Natural killer cell treated with Interleukin-12 subunit alpha and Interleukin-12 subunit beta and Interleukin-15 and Interleukin-18, amount 100 ng/mL, for 72 hours (primary cell): ENCODE measurements around the gene GFOD1. TPM values are rescaled to one million over a fixed set of nuclear protein-coding genes. Genes with fewer than 3 reads are reported as not detected.
"Not testable (repeated sequence)": the region's sequence is repeated elsewhere in the genome, so short reads cannot be mapped to it uniquely, and the experiment has no call there.

Experiments
- ATAC-seq, 2 donors: fragments of 150-1000 bp; cut with Tn5 transposase in 1 of 2; sonication (Bioruptor Pico), chemical (Tn5 transposase) in 1 of 2; 2 replicates each; pipeline ENCODE4 v1.10.0; 2021
- DNase-seq: peaks from one replicate; pipeline ENCODE4 v3.0.0; 2022; ENCODE audit warnings: low spot score
- H3K27ac Mint-ChIP-seq, 2 donors: 1 replicate in 1 of 2; 2 replicates in 1 of 2; pipeline ENCODE4 v1.8.0; 2022; ENCODE audit warnings: mixed read lengths in 2 of 2, mild to moderate bottlenecking in 1 of 2, moderate library complexity in 1 of 2
- H3K27me3 Mint-ChIP-seq, 2 donors: 1 replicate in 1 of 2; 2 replicates in 1 of 2; pipeline ENCODE4 v1.8.0; 2022; ENCODE audit warnings: mixed read lengths in 2 of 2
- H3K36me3 Mint-ChIP-seq: one replicate; pipeline ENCODE4 v1.8.0; 2022; ENCODE audit warnings: mixed read lengths
- H3K4me1 Mint-ChIP-seq, 2 donors: 1 replicate in 1 of 2; 2 replicates in 1 of 2; pipeline ENCODE4 v1.8.0; 2022; ENCODE audit warnings: low read depth in 2 of 2, mixed read lengths in 2 of 2, mild to moderate bottlenecking in 1 of 2
- H3K4me3 Mint-ChIP-seq: one replicate; pipeline ENCODE4 v1.8.0; 2022; ENCODE audit warnings: mixed read lengths
- H3K9me3 Mint-ChIP-seq: 2 replicates; pipeline ENCODE4 v1.8.0; 2022; ENCODE audit warnings: mixed read lengths
- total RNA-seq, 2 donors: library from RNA; stranded (reverse); gene quantifications; one replicate each; pipeline ENCODE4 v1.2.3, GENCODE V29; 2022

The GFOD1 gene
- total RNA-seq, 2 donors from 2014 or later: 9.7 to 12.1 TPM

GRCh38 chr6:13522656-13523055 lies 35.3 kb upstream of the GFOD1 start:
- H3K27ac Mint-ChIP-seq: no peak overlapping the region
- H3K36me3 Mint-ChIP-seq: no peaks in the 10 kb centered on the region
- no peaks in the 10 kb centered on the region for H3K27me3 Mint-ChIP-seq
- DNase-seq (no peak), ATAC-seq (no peak)
- no peaks in the 10 kb centered on the region for H3K9me3 Mint-ChIP-seq
- H3K4me1 Mint-ChIP-seq: peaks cover 12 to 14% of the 10 kb centered on the region in 2 donors
- H3K4me3 Mint-ChIP-seq: no peak overlapping the region

DNA sequence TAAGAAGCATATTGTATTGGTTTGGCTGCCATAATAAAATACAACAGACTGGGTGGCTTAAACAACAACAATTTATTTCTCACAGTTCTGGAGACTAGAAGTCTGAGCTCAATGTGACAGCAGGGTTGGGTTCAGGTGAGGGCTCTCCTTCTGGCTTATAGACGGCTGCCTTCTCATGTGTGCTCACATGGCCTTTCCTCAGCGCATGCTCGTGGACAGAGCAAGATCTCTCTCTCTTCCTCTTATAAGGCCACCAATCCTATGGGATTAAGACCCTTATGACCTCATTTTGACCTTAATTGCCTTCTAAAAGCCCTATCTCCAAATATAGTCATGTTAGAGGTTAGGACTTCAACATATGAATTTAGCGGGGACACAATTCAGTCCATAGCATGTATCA lies 32.4 kb upstream of the GFOD1 start:
- DNase-seq: no peak
- H3K36me3 Mint-ChIP-seq: no peaks in the 10 kb centered on the region
- no peak overlapping the region for H3K4me3 Mint-ChIP-seq
- no peaks in the 10 kb centered on the region for H3K9me3 Mint-ChIP-seq
- no peak overlapping the region for H3K27ac Mint-ChIP-seq
- H3K4me1 Mint-ChIP-seq: no peaks in the 10 kb centered on the region
- ATAC-seq: no peak
- no peaks in the 10 kb centered on the region for H3K27me3 Mint-ChIP-seq

DNA sequence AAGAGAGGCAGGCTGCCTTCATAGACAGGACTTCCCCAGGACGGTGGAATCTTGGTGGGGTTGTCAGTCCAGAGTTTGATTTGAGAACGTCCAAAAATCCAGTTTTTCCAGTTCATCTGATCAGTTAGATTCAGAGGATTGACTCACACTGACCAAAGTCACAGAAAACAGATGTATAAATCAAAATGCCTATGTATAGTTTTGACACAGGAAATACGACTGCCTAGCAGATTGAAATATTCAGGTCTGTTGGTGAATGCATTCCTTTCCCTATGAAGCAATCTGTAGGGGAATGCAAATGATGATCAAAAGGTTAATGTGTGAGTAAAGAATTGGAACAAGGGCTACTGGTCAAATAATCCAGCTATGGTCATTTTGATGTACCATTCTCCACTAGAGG lies 29.7 kb upstream of the GFOD1 start:
- Mint-ChIP-seq H3K27me3 (no peaks in the 10 kb centered on the region), H3K36me3 (no peaks in the 10 kb centered on the region), H3K4me1 (no peaks in the 10 kb centered on the region), H3K4me3 (no peak overlapping the region), H3K27ac (no peak overlapping the region), H3K9me3 (no peaks in the 10 kb centered on the region)
- ATAC-seq (no peak), DNase-seq (no peak)

GRCh38 chr6:13515912-13516311 lies 28.5 kb upstream of the GFOD1 start:
- Mint-ChIP-seq H3K9me3 (no peaks in the 10 kb centered on the region), H3K36me3 (no peaks in the 10 kb centered on the region), H3K27me3 (no peaks in the 10 kb centered on the region), H3K27ac (no peak overlapping the region), H3K4me1 (no peaks in the 10 kb centered on the region), H3K4me3 (no peak overlapping the region)
- DNase-seq (no peak), ATAC-seq (no peak)

GRCh38 chr6:13513626-13514502 lies 26.5 kb upstream of the GFOD1 start:
- Mint-ChIP-seq H3K27me3 (no peaks in the 10 kb centered on the region), H3K36me3 (no peaks in the 10 kb centered on the region), H3K27ac (no peak overlapping the region), H3K4me1 (no peaks in the 10 kb centered on the region), H3K9me3 (no peaks in the 10 kb centered on the region), H3K4me3 (no peak overlapping the region)
- ATAC-seq (no peak), DNase-seq (no peak)

DNA sequence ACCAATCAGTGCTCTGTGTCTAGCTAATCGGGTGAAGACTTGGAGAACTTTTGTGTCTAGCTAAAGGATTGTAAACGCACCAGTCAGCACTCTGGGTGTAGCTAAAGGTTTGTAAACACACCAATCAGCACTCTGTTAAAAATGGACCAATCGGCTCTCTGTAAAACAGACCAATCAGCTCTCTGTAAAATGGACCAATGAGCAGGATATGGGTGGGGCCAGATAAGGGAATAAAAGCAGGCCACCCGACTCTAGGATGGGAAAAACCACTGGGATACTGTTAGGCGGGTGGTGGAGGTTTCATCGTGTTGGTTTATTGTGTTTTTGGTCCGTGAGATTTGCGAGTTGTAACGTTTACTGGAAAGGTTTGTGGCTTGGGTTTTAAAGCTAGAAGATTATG lies 25.5 kb upstream of the GFOD1 start:
- H3K27ac Mint-ChIP-seq: no peak overlapping the region
- no peak for DNase-seq
- H3K4me1 Mint-ChIP-seq: no peaks in the 10 kb centered on the region
- H3K9me3 Mint-ChIP-seq: no peaks in the 10 kb centered on the region
- no peaks in the 10 kb centered on the region for H3K27me3 Mint-ChIP-seq
- H3K4me3 Mint-ChIP-seq: no peak overlapping the region
- ATAC-seq: no peak
- no peaks in the 10 kb centered on the region for H3K36me3 Mint-ChIP-seq

DNA sequence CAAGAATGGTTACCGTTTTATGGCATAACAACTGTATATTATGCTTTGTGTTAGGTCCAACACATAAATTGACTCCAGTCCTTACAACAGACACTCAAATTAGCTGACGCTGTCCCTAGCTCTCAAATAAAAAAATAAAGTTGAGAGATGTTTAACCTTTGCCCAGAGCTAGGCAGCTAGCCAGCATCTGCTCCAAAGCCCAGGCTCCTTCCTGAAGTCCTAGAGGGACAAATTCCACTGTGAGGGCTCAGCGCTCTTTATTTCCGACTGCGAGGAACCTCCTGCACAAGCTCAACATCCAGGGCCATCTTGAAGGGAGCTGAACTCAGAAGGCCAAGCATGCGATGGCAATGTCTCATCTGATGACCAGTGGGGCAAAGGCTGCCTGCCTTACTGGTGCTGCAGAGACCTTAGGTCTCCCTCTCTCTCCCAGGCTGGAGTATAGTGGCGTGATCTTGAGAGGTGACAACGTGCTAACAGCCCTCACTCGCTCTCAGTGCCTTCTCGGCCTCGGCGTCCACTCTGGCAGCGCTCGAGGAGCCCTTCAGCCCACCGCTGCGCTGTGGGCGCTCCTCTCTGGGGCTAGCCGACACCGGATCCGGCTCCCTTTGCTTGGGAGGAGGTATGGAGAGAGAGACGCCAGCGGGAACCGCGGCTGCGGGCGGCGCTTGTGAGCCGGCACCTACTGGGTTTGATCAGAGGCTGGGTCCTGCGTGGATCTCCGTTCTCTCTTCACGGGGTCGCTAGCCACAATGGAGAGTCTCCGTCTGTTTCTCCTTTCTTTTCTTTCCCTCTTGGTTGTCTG lies 24.7 kb upstream of the GFOD1 start:
- DNase-seq: no peak
- no peaks in the 10 kb centered on the region for H3K36me3 Mint-ChIP-seq
- no peaks in the 10 kb centered on the region for H3K4me1 Mint-ChIP-seq
- H3K27ac Mint-ChIP-seq: no peak overlapping the region
- no peak overlapping the region for H3K4me3 Mint-ChIP-seq
- H3K9me3 Mint-ChIP-seq: no peaks in the 10 kb centered on the region
- ATAC-seq: no peak
- no peaks in the 10 kb centered on the region for H3K27me3 Mint-ChIP-seq

DNA sequence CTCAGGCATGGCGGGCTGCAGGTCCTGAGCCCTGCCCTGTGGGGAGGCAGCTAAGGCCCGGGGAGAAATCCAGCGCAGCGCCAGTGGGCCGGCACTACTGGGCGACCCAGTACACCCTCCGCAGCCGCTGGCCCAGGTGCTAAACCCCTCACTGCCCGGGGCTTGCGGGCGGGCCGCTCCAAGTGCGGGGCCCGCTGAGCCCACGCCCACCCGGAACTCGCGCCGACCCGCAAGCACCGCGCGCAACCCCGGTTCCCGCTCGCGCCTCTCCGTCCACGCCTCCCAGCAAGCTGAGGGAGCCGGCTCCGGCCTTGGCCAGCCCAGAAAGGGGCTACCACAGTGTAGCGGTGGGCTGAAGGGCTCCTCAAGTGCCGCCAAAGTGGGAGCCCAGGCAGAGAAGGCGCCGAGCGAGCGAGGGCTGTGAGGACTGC lies 23.8 kb upstream of the GFOD1 start:
- ATAC-seq, H3K4me1 Mint-ChIP-seq: not testable (repeated sequence)

GRCh38 chr6:13510433-13510832 lies 23.0 kb upstream of the GFOD1 start:
- not testable (repeated sequence) for ATAC-seq, H3K27ac Mint-ChIP-seq, H3K36me3 Mint-ChIP-seq, H3K27me3 Mint-ChIP-seq, H3K4me3 Mint-ChIP-seq, H3K9me3 Mint-ChIP-seq, H3K4me1 Mint-ChIP-seq, DNase-seq

More for the DNA sequence above, 23.8 kb upstream of the GFOD1 start:
- not testable (repeated sequence) for H3K27ac Mint-ChIP-seq, H3K4me3 Mint-ChIP-seq, H3K9me3 Mint-ChIP-seq, DNase-seq, H3K36me3 Mint-ChIP-seq, H3K27me3 Mint-ChIP-seq

- H3K36me3 Mint-ChIP-seq: no peaks in the 10 kb centered on the region
- no peaks in the 10 kb centered on the region for H3K4me1 Mint-ChIP-seq
- no peak for DNase-seq
- H3K27me3 Mint-ChIP-seq: no peaks in the 10 kb centered on the region
- no peaks in the 10 kb centered on the region for H3K9me3 Mint-ChIP-seq
- H3K4me3 Mint-ChIP-seq: no peak overlapping the region
- no peak overlapping the region for H3K27ac Mint-ChIP-seq
- ATAC-seq: no peak
These were observed 21.6 kb upstream of the GFOD1 start for GRCh38 chr6:13508711-13509705.

GRCh38 chr6:13507306-13507860 lies 20.0 kb upstream of the GFOD1 start:
- no peak overlapping the region for H3K4me3 Mint-ChIP-seq
- H3K27me3 Mint-ChIP-seq: no peaks in the 10 kb centered on the region
- no peaks in the 10 kb centered on the region for H3K9me3 Mint-ChIP-seq
- no peaks in the 10 kb centered on the region for H3K36me3 Mint-ChIP-seq
- no peak for ATAC-seq
- H3K27ac Mint-ChIP-seq: no peak overlapping the region
- no peak for DNase-seq
- H3K4me1 Mint-ChIP-seq: no peaks in the 10 kb centered on the region

- H3K9me3 Mint-ChIP-seq: no peaks in the 10 kb centered on the region
- H3K36me3 Mint-ChIP-seq: no peaks in the 10 kb centered on the region
- H3K4me1 Mint-ChIP-seq: no peaks in the 10 kb centered on the region
- DNase-seq (no peak), ATAC-seq (no peak)
- no peaks in the 10 kb centered on the region for H3K27me3 Mint-ChIP-seq
- H3K27ac Mint-ChIP-seq: no peak overlapping the region
- no peak overlapping the region for H3K4me3 Mint-ChIP-seq
These were observed 17.9 kb upstream of the GFOD1 start for GRCh38 chr6:13505345-13505734.

- H3K4me1 Mint-ChIP-seq: no peaks in the 10 kb centered on the region
- H3K27ac Mint-ChIP-seq: no peak overlapping the region
- no peak for ATAC-seq
- no peak for DNase-seq
- no peaks in the 10 kb centered on the region for H3K9me3 Mint-ChIP-seq
- no peaks in the 10 kb centered on the region for H3K27me3 Mint-ChIP-seq
- H3K4me3 Mint-ChIP-seq: no peak overlapping the region
- H3K36me3 Mint-ChIP-seq: no peaks in the 10 kb centered on the region
These were observed 17.4 kb upstream of the GFOD1 start for GRCh38 chr6:13504611-13505344.
